Loucy (cell line): ENCODE results near the gene PLEKHA6.

ENCODE experiments used
- EZH2phosphoT487 ChIP-seq: fragments of 200-600 bp; IDR thresholded peaks from 2 replicates; pipeline ENCODE4 v1.6.1; 2018; ENCODE audit warnings: antibody characterized with exemption, mild to moderate bottlenecking, moderate library complexity, borderline replicate concordance
- TF ChIP-seq, protein P1 (sequence below): fragments of 200-600 bp; sonication (generic); conservative IDR thresholded peaks from 2 replicates; pipeline ENCODE4 v1.5.1; 2014; ENCODE audit warnings: mild to moderate bottlenecking, antibody characterized with exemption, low read length

DNA sequence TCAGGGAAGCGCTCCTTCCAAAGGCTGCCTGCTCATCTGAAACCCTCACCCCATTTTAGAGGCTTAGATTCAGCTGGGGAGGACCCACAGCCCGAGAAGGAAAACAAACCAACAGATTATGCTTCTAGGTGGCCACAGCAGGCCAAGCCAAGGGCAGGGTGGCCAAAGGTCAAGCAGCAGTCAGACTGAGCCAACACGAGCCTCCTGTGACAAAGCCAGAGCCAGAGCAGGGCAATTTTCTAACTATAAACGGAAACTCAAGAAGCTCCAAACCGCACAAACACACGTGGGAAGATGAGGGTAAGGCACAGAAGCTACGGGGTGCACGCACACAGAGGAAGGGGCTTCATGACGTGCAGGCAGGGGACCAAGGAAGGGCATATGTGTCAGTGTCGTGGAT lies 64.1 kb downstream of the PLEKHA6 start:
- TF ChIP-seq, protein P1, sequence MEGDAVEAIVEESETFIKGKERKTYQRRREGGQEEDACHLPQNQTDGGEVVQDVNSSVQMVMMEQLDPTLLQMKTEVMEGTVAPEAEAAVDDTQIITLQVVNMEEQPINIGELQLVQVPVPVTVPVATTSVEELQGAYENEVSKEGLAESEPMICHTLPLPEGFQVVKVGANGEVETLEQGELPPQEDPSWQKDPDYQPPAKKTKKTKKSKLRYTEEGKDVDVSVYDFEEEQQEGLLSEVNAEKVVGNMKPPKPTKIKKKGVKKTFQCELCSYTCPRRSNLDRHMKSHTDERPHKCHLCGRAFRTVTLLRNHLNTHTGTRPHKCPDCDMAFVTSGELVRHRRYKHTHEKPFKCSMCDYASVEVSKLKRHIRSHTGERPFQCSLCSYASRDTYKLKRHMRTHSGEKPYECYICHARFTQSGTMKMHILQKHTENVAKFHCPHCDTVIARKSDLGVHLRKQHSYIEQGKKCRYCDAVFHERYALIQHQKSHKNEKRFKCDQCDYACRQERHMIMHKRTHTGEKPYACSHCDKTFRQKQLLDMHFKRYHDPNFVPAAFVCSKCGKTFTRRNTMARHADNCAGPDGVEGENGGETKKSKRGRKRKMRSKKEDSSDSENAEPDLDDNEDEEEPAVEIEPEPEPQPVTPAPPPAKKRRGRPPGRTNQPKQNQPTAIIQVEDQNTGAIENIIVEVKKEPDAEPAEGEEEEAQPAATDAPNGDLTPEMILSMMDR, result no peak
- TF ChIP-seq EZH2phosphoT487, result no peak
